Measurements from ENCODE around the gene CMPK2.

CMPK2 gene

DNA sequence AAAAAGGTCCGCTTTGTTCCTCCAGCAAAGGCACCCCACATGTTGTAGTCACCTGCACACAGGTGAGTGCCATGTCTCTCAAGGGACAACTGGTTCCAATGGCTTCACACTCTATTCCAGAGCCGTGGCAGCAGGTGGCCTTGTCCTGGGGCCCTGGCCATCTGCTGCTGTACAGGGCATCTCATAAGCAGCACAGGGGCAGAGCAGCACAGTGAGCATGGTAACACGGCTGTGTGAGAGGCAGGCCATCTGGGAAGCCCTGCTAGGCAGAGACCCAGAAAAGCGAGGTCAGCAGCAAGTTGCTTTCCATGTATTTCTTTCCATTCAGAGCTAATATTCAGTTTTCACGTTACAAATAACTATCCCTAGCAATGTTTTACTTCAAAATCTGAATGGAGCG, 54.7 kb downstream of the CMPK2 start:
- no peak for DNase-seq
- H3K27me3 ChIP-seq, result no peaks in the 10 kb centered on the region
- no peak for TF ChIP-seq CTCF (IDR thresholded peaks at IDR 0.05; ENCODE audit: low read depth, low read length)
- H3K4me3 ChIP-seq (ENCODE audit: low read depth, low read length), result no peak overlapping the region
- H3K4me1 ChIP-seq, result no peaks in the 10 kb centered on the region
- H3K9me3 ChIP-seq, result no peaks in the 10 kb centered on the region
- H3K36me3 ChIP-seq, result no peaks in the 10 kb centered on the region

DNA sequence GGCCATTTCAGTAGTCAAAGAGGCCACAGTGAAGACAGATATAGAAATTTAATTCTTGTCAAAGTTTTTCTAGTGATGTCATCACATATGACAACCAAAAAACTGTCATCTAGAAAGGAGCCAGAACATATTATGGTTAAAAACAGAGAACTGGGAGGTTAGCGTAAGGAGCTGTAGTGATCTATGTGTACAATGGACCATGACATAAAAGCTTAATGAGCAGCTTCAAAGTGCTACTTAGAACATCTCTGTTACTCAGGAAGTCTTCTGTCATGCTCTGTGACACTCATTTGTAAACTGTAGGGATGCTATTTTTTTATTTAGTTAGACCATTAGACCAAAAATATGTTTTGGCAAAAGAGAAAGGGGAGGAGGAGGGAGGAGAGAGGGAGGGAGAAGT, 57.3 kb downstream of the CMPK2 start:
- Histone ChIP-seq H3K9me3 (no peaks in the 10 kb centered on the region), H3K4me3 (ENCODE audit: low read depth, low read length) (no peak overlapping the region), H3K27me3 (no peaks in the 10 kb centered on the region)

GRCh38 chr2:6806604-6807003, 59.1 kb downstream of the CMPK2 start:
- no peaks in the 10 kb centered on the region for H3K27me3 ChIP-seq
- H3K9me3 ChIP-seq, result no peaks in the 10 kb centered on the region

More for the DNA sequence above, 57.3 kb downstream of the CMPK2 start:
- no peak for DNase-seq
- no peaks in the 10 kb centered on the region for H3K36me3 ChIP-seq
- no peaks in the 10 kb centered on the region; the same call in 1 of the 2 replicates for H3K4me1 ChIP-seq
- TF ChIP-seq CTCF (IDR thresholded peaks at IDR 0.05; ENCODE audit: low read depth, low read length), result no peak

DNA sequence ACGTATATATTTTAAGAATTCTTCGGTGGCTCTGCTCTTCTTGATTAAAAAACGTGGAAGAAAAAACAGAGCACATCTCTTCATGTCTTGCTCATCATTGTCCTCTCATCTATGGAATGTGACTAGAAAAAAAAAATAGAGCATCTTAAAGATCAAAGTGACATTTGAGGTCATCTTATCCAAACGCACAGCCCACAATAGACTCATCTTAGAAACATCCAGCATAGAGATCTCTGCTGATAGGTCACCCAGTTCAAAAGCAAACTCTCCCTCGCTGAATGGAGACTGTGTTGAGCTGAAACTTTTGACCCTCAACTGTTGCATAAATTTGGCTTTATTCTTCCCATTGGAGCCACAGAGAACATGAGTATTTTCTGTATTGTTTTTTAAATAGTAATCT, 65.2 kb downstream of the CMPK2 start:
- no peak for DNase-seq
- H3K4me1 ChIP-seq, result no peaks in the 10 kb centered on the region; the same call in 1 of the 2 replicates
- no peak overlapping the region for H3K4me3 ChIP-seq (ENCODE audit: low read depth, low read length)
- H3K9me3 ChIP-seq, result no peaks in the 10 kb centered on the region
- H3K27me3 ChIP-seq, result no peaks in the 10 kb centered on the region
- H3K36me3 ChIP-seq, result no peaks in the 10 kb centered on the region
- TF ChIP-seq CTCF (IDR thresholded peaks at IDR 0.05; ENCODE audit: low read depth, low read length), result no peak

More at GRCh38 chr2:6806604-6807003, 59.1 kb downstream of the CMPK2 start:
- Histone ChIP-seq H3K4me3 (ENCODE audit: low read depth, low read length) (no peak overlapping the region), H3K36me3 (no peaks in the 10 kb centered on the region), H3K4me1 (no peaks in the 10 kb centered on the region; the same call in 1 of the 2 replicates)
- DNase-seq, result no peak
- TF ChIP-seq CTCF (IDR thresholded peaks at IDR 0.05; ENCODE audit: low read depth, low read length), result no peak
